SK-N-DZ (cell line): Measurements from ENCODE around the gene GCNA.
"Not testable (repeated sequence)": the region's sequence is repeated elsewhere in the genome, so short reads cannot be mapped to it uniquely, and the experiment has no call there.

Experiments used
- DNase-seq: peaks from one replicate; pipeline ENCODE4 v3.0.0-alpha.2; 2015; ENCODE audit warnings: low spot score

The GCNA gene

GRCh38 chrX:71559773-71560172 lies 18.5 kb upstream of the GCNA start:
- DNase-seq, result not testable (repeated sequence)

DNA sequence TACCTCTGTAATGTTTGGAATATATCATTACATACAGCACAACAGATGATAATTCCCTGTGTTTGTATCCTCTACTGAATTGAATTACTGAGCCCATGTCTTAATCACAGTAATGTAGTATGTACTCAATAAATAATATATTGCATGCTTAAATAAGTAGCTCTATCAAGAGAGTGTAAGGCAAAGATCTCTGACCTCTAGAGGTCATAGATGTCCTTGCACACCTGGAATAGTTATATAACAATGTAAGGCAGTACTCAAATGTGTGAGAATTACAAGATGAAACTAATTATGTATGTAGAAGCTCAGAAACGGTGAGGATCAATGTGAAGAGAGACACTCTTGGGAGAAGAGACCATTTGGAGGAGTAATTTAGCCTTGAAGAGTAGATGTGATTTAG lies 14.3 kb upstream of the GCNA start:
- DNase-seq, result no peak

DNA sequence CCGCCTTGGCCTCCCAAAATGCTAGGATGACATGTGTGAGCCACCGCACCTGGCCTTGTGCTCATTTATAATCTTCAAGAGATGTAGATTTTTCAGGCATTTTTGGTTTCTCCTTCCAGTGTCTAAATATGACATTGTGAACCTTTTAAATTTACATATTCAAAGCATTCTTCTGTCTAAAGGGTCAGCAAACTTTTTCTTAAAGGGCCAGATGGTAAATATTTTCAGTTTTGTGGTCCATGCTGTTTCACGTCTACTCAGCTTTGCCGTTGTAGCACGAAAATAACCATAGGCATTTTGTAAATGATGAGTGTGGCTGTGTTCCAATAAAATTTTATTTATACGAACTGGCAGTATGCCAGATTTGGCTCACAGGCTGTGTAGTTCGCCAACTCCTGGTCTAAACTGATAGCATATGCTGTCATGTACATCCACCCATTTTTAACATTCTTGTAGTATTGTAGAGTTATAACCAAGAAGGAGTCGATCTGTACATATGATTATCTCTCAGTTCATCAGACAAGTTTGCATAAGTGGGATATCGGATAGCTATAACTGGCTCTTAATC lies 12.7 kb upstream of the GCNA start:
- no peak for DNase-seq

GRCh38 chrX:71571390-71571789 lies 6.8 kb upstream of the GCNA start:
- not testable (repeated sequence) for DNase-seq

GRCh38 chrX:71573590-71573989 lies 4.6 kb upstream of the GCNA start:
- no peak for DNase-seq

DNA sequence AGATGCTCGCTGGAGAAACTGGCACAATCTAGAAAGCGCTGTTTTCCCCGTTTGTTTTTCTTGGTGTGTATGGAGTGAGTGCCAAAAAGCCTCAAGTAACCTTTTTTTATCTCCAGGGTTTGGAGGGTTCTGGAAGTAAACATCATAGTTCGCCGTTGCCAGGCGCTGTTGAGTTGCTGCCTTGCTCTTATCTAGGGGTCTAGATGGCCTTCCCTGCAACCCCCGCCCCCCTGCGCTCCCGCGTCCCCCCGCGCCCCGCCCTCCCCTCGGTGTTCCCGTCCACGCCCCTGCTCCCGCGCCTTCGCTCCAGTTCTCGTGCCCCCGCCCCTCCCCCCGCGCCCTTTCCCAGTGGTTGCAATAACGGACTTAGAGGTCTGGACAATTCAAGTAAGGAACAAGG lies 555 bp upstream of the GCNA start:
- no peak for DNase-seq

GRCh38 chrX:71579136-71579989 lies 1.1 kb downstream of the GCNA start:
- DNase-seq, result no peak

DNA sequence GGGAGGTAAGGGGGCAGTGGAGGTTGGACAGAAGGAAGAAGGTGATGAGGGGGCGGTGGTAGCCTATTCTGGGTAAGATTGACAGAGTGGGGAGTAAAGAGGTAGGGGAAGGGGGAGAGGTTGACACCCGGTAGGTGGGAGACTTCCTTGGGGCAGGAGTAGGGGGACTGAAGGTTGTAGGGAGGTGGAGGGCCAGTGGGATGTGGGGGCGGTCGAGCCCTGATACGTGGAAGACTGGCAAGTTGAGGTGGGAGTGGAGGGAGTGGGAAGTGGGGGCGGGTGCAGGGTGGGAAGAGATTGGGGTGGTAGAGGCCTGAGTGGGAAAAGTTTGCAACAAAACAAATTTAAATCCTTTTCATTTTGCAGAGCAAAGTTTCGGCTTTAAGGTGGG lies 1.7 kb downstream of the GCNA start:
- DNase-seq, result no peak

- no peak for DNase-seq
Measured at GRCh38 chrX:71581210-71581609, 3.0 kb downstream of the GCNA start.

- DNase-seq, result no peak
Measured at GRCh38 chrX:71586929-71587328, 8.7 kb downstream of the GCNA start.

DNA sequence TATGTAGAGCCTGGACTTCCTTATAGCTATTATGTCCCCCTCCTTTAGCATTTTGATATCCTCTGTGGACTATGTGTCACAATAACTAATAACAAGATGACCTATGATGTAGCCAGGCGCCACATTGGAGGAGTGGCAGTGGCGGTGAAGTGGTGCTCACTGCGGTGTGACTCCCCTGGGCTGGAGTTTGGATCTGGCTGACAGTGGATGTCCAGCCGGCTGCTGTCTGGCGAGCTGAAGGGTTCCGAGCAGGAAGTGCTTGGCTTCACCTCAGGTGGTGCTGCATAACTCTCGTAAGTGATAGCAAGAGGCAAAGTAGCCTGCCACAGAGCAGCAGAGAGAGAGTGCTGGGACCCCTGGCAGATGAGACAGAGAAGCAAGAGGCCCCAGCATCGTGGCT lies 15.0 kb downstream of the GCNA start:
- not testable (repeated sequence) for DNase-seq

GRCh38 chrX:71599965-71600364 lies 21.7 kb downstream of the GCNA start:
- DNase-seq, result no peak

DNA sequence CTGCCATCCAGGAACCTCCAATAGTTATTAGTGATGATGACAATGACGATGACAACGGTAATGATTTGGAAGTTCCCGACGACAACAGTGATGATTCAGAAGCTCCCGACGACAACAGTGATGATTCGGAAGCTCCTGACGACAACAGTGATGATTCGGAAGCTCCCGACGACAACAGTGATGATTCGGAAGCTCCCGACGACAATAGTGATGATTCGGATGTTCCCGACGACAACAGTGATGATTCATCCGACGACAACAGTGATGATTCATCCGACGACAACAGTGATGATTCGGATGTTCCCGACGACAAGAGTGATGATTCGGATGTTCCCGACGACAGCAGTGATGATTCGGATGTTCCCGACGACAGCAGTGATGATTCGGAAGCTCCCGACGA lies 25.4 kb downstream of the GCNA start:
- no peak for DNase-seq

- no peak for DNase-seq
Measured at GRCh38 chrX:71604141-71604540, 25.9 kb downstream of the GCNA start.

DNA sequence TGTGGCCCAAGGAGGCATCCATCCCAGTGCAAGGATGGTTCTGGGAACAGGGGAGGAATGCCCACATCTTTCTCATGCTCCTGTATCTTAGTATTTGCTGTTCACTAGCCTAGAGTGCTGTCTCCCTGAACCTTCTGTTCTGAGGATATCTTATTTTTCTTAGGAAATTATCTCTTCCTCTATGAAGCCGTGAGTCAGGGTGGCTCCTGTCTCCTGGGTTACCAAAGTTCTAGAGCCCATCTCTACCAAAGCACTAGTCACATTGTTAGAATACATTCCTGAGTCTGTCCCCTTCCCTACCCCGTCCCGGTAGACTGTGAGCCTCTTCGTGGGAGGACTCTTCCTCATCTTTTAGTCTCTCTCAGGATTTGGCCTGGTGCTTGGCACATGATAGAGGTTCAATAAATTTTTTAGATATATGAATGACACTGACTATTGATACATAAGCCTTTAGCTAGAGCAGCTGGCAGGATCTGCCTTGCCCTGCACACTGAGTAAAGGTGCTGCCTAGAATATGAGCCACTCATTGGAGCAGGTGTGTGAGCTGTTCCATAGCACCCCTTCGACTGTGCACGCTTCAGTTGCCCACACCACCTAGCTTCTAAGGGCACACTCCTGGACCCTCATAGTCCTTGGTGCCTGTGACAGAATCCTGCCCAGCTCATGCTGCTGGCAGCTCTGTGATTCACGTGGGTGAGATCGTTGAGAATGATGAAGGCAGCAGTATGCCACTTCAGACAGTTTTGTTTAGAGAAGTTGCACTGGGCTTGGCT lies 26.7 kb downstream of the GCNA start:
- no peak for DNase-seq

- no peak for DNase-seq
Measured at GRCh38 chrX:71606536-71607216, 28.4 kb downstream of the GCNA start.

- DNase-seq, result no peak
Measured at GRCh38 chrX:71607488-71607887, 29.3 kb downstream of the GCNA start.

DNA sequence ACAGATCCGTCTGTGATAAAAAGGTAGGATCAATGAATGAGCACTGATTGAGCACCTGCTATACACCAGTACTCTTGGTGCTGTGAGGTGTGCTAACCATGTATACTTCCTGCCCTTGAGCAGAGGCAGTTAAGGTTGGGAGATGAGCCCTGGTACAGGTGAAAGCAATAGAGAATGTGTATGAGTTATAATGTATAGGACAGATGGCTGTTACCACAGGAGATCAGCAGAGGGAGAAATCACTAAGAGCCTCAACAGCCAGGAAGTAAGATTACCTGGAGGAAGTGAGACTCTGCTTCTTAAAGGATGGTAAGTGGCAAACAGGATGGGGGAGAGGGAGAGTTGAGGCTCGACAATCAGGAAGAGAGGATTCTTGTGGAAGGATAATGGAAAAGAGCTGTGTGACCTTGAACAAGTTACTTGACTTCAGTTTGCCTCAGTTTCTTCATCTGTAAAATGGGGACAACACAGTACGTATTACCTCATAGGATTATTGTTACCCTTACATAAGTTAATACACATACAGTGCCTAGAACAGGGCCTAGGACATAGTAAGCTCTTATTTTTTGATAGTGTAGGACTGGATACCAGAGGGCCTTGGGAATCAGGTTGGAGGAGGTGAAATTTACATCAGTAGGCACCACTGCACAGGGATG lies 31.0 kb downstream of the GCNA start:
- DNase-seq, result no peak

DNA sequence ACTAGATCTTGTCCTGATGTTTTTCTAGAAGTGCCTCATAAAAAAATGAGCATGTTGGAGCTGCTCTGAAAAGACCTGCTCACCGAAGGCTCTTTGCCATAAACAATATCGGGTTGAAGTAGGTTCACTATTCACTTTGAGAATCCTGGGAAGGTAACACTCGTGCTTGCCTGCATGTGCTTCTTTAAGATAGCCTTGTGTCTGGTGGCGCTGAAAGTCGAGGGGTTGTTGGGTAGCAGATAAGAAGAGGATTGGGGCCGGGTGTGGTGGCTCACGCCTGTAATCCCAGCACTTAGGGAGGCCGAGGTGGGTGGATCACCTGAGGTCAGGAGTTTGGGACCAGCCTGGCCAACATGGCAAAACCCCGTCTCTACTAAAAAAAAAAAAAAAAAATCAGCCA lies 33.5 kb downstream of the GCNA start:
- not testable (repeated sequence) for DNase-seq

DNA sequence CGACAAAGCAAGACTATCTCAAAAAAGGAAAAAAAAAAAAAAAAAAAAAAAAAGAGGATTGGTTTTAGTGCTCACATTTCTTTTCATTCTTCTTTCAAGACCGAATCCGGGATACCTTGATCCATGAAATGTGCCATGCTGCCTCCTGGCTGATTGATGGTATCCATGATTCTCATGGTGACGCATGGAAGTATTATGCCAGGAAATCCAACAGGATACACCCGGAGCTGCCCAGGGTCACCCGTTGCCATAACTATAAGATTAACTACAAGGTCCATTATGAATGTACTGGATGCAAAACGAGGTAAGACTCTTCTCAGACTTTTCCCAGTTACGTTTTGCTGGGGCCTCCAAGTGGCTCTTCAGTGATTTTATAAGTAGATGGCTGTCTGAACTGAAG lies 34.0 kb downstream of the GCNA start:
- no peak for DNase-seq

DNA sequence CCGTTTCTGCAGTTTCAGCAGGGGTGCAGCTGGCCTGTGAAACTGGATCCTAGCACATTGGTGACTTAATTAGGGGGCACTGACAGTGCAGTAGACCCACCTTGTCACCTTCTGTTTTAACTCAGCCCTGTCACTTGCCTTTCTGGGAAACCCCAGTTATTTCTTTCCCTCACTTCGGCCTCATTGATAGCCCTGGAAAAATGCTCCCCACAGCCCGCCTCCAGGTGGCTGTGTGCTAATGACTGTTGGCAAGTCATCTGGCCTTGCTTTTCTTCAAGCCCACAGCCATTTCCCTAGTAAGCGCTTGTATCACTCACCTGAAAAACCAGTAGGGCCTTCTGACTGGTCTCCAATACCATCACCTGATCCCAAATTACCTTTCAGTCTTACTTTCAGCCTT lies 36.8 kb downstream of the GCNA start:
- DNase-seq, result no peak

- DNase-seq, result no peak
Measured at GRCh38 chrX:71615954-71616353, 37.7 kb downstream of the GCNA start.
